Trophoblast cell (in vitro differentiated cells and primary cell): ENCODE results near the gene CPLANE2.
"Not testable (repeated sequence)": the region's sequence is repeated elsewhere in the genome, so short reads cannot be mapped to it uniquely, and the experiment has no call there.

ENCODE experiments used
- DNase-seq, 2 donors: peaks; one replicate each; pipeline ENCODE4 v3.0.0-alpha.2; 2016
- H2AFZ ChIP-seq: 2 replicates; pipeline ENCODE4 v1.6.1; 2013; ENCODE audit warnings: low read length, moderate library complexity, mild to moderate bottlenecking; ENCODE audit not compliant: insufficient read depth, poor library complexity
- H2AK5ac ChIP-seq: 2 replicates; pipeline ENCODE4 v1.6.1; 2013; ENCODE audit warnings: mild to moderate bottlenecking, low read length
- H2BK120ac ChIP-seq: 2 replicates; pipeline ENCODE4 v1.6.1; 2013; ENCODE audit warnings: low read length, mild to moderate bottlenecking, moderate library complexity; ENCODE audit not compliant: insufficient read depth, poor library complexity
- H2BK12ac ChIP-seq: 2 replicates; pipeline ENCODE4 v1.6.1; 2013; ENCODE audit warnings: mild to moderate bottlenecking, low read length, moderate library complexity
- H2BK5ac ChIP-seq: 2 replicates; pipeline ENCODE4 v1.6.1; 2013; ENCODE audit warnings: low read length, low read depth, moderate library complexity, mild to moderate bottlenecking; ENCODE audit not compliant: poor library complexity
- H3K14ac ChIP-seq: 2 replicates; pipeline ENCODE4 v1.6.1; 2013; ENCODE audit warnings: mild to moderate bottlenecking, low read length
- H3K18ac ChIP-seq: 2 replicates; pipeline ENCODE4 v1.6.1; 2013; ENCODE audit warnings: mild to moderate bottlenecking, low read length
- H3K23ac ChIP-seq: 2 replicates; pipeline ENCODE4 v1.6.1; 2013; ENCODE audit warnings: low read length
- H3K27ac ChIP-seq: 2 replicates; pipeline ENCODE4 v1.5.1; 2013; ENCODE audit warnings: low read depth, mild to moderate bottlenecking, inconsistent platforms, low read length, moderate library complexity
- H3K27me3 ChIP-seq: 2 replicates; pipeline ENCODE4 v1.6.1; 2013; ENCODE audit warnings: inconsistent platforms, mild to moderate bottlenecking, low read length, moderate library complexity; ENCODE audit not compliant: insufficient read depth
- H3K36me3 ChIP-seq, 2 experiments: 1 replicate in 1 of 2; 2 replicates in 1 of 2; pipeline ENCODE4 v1.6.1; 2013; ENCODE audit warnings: low read length in 2 of 2, mild to moderate bottlenecking in 2 of 2, moderate library complexity in 1 of 2; ENCODE audit not compliant: insufficient read depth in 2 of 2, control insufficient read depth in 1 of 2
- H3K4ac ChIP-seq: 2 replicates; pipeline ENCODE4 v1.6.1; 2013; ENCODE audit warnings: low read depth, mild to moderate bottlenecking, low read length, moderate library complexity
- H3K4me1 ChIP-seq, 2 experiments: 1 replicate in 1 of 2; 2 replicates in 1 of 2; pipeline ENCODE4 v1.6.1; 2013; ENCODE audit warnings: low read length in 2 of 2, mild to moderate bottlenecking in 2 of 2, moderate library complexity in 1 of 2; ENCODE audit not compliant: insufficient read depth in 2 of 2, control insufficient read depth in 1 of 2
- H3K4me2 ChIP-seq: 2 replicates; pipeline ENCODE4 v1.6.1; 2013; ENCODE audit warnings: inconsistent platforms, mild to moderate bottlenecking, low read length, moderate library complexity
- H3K4me3 ChIP-seq: 2 replicates; pipeline ENCODE4 v1.5.1; 2013; ENCODE audit warnings: mild to moderate bottlenecking, low read depth, low read length, inconsistent platforms
- H3K79me1 ChIP-seq: one replicate; pipeline ENCODE4 v1.6.1; 2013; ENCODE audit warnings: low read length
- H3K79me2 ChIP-seq: 2 replicates; pipeline ENCODE4 v1.6.1; 2013; ENCODE audit warnings: low read length, mild to moderate bottlenecking; ENCODE audit not compliant: control insufficient read depth, insufficient read depth, poor library complexity
- H3K9ac ChIP-seq: 2 replicates; pipeline ENCODE4 v1.6.1; 2013; ENCODE audit warnings: mild to moderate bottlenecking, low read length
- H3K9me3 ChIP-seq: 2 replicates; pipeline ENCODE4 v1.6.1; 2013; ENCODE audit warnings: low read depth, mild to moderate bottlenecking, control low read depth, inconsistent platforms, low read length; ENCODE audit not compliant: insufficient read depth
- H4K12ac ChIP-seq: 2 replicates; pipeline ENCODE4 v1.6.1; 2013; ENCODE audit warnings: low read depth, mild to moderate bottlenecking, low read length, moderate library complexity
- H4K8ac ChIP-seq: 2 replicates; pipeline ENCODE4 v1.6.1; 2013; ENCODE audit warnings: low read depth, mild to moderate bottlenecking, low read length, moderate library complexity
- H4K91ac ChIP-seq: one replicate; pipeline ENCODE4 v1.6.1; 2013; ENCODE audit warnings: low read depth, mild to moderate bottlenecking, low read length, moderate library complexity
- WGBS: extraction: QIAGEN DNeasy Blood & Tissue Kit; methylation state at CpG from one replicate; pipeline ENCODE4 v1.1.7; 2013; ENCODE audit warnings: missing lambda C conversion rate; ENCODE audit not compliant: insufficient read length, insufficient coverage; ENCODE audit errors: extremely low coverage; 5-methylcytosine and 5-hydroxymethylcytosine counted together

The CPLANE2 gene

DNA sequence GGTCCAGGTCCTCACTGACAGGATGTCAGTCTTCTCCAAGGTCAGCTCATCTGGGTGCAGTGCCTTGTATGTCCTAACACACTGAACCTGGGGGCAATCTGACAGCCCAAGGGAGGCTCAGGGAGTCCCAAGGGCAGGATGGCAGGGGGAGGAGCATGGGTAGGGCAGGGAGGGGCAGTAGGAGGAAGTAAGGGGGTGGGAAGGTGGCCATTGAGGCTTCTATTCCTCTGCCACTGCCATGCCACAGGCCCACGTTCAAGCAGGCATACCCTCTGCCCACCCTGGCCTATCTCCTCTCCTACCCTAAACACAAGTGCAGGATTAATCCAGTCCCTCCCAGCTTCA, 37.9 kb downstream of the CPLANE2 start:
- no peak overlapping the region for H2BK120ac ChIP-seq
- H3K4me3 ChIP-seq = no peak overlapping the region
- WGBS = no CpG with 5 or more reads among the region's 1 CpG
- no peak overlapping the region for H3K4ac ChIP-seq
- no peaks in the 10 kb centered on the region for H3K27me3 ChIP-seq
- no peaks in the 10 kb centered on the region for H3K9me3 ChIP-seq
- H3K4me1 ChIP-seq = no peaks in the 10 kb centered on the region
- no peak overlapping the region for H3K4me2 ChIP-seq
- H3K18ac ChIP-seq = no peak overlapping the region
- H3K36me3 ChIP-seq = peaks cover 26 to 34% of the 10 kb centered on the region in 2 experiments
- H4K8ac ChIP-seq = no peak overlapping the region
- DNase-seq = no peak
- no peak overlapping the region for H3K9ac ChIP-seq
- H3K27ac ChIP-seq = no peak overlapping the region
- no peaks in the 10 kb centered on the region for H3K79me2 ChIP-seq
- no peak overlapping the region for H2AFZ ChIP-seq
- H2BK12ac ChIP-seq = no peak overlapping the region
- no peak overlapping the region for H2BK5ac ChIP-seq
- H4K91ac ChIP-seq = no peak overlapping the region
- H4K12ac ChIP-seq = no peak overlapping the region
- H3K23ac ChIP-seq = no peak overlapping the region
- no peak overlapping the region for H3K14ac ChIP-seq
- no peaks in the 10 kb centered on the region for H3K79me1 ChIP-seq
- no peak overlapping the region for H2AK5ac ChIP-seq

DNA sequence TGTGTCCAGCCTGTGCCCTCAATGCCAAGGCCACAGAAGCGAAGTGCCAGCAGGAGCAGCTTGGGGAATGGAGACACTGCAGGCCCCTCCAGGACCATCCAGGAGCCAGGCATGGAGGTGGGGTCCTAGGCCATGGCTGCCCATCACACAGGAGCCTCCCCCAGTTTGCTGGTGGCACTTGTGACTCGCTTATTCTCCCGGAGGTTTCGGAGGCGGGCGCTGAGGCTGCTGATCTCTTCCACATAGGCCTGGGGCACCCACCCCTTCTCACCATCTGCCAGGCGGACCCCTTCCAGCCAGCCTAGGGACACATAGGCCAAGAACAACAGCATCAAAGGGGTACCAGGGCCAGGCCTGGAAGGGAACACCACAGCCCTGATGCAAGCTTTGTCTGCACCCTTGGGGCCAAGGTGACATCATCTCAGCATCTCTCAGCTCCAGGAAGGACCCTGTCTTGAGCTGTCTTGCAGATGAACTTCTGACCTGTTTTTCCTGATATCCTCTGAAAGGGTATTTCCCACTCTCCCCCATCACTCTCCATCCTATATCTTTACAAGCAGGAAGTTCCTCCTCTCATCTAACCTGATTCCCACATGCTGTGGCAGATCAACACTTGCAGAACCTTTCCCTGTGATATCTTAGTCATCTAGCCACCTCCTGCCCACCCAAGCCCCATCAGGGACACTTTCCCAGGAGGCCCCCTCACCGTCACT, 38.4 kb downstream of the CPLANE2 start:
- H3K4ac ChIP-seq = no peak overlapping the region
- H3K36me3 ChIP-seq = peaks cover 26 to 32% of the 10 kb centered on the region in 2 experiments
- H2BK5ac ChIP-seq = no peak overlapping the region
- H3K23ac ChIP-seq = no peak overlapping the region
- no peak overlapping the region for H2BK120ac ChIP-seq
- no peaks in the 10 kb centered on the region for H3K79me1 ChIP-seq
- no peak overlapping the region for H3K4me2 ChIP-seq
- H2AFZ ChIP-seq = no peak overlapping the region
- no peak overlapping the region for H3K27ac ChIP-seq
- no peak overlapping the region for H3K18ac ChIP-seq
- H4K8ac ChIP-seq = no peak overlapping the region
- H3K4me3 ChIP-seq = no peak overlapping the region
- no peak overlapping the region for H4K12ac ChIP-seq
- DNase-seq = no peak
- WGBS = no CpG with 5 or more reads among the region's 8 CpGs
- no peaks in the 10 kb centered on the region for H3K79me2 ChIP-seq
- H3K14ac ChIP-seq = no peak overlapping the region
- H3K4me1 ChIP-seq = no peaks in the 10 kb centered on the region
- H3K27me3 ChIP-seq = no peaks in the 10 kb centered on the region
- H4K91ac ChIP-seq = no peak overlapping the region
- no peak overlapping the region for H2AK5ac ChIP-seq
- no peak overlapping the region for H2BK12ac ChIP-seq
- H3K9me3 ChIP-seq = no peaks in the 10 kb centered on the region
- no peak overlapping the region for H3K9ac ChIP-seq

DNA sequence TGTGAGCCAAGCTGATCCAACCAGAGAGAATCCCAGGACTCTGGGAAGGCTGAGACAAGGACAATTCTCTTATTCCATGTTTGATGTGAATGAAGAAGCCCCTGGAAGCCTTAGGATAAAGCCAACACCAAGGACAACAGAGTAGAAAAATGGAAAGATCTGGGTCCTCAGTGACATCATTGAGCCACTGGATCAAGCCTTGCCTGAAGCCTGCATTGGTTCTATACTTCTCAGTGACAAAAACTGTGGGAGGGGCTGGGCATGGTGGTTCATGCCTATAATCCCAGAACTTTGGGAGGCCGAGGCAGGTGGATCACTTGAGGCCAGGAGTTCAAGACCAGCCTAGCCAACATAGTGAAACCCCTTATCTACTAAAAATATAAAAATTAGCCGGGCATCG, 40.1 kb downstream of the CPLANE2 start:
- no peak overlapping the region for H2AK5ac ChIP-seq
- H3K18ac ChIP-seq = no peak overlapping the region
- no peaks in the 10 kb centered on the region for H3K4me1 ChIP-seq
- H3K9me3 ChIP-seq = no peaks in the 10 kb centered on the region
- H2BK120ac ChIP-seq = no peak overlapping the region
- H3K4me2 ChIP-seq = no peak overlapping the region
- no peak overlapping the region for H3K4ac ChIP-seq
- H3K79me2 ChIP-seq = no peaks in the 10 kb centered on the region
- no peak overlapping the region for H3K23ac ChIP-seq
- no peak overlapping the region for H2BK5ac ChIP-seq
- H3K9ac ChIP-seq = no peak overlapping the region
- no CpG with 5 or more reads among the region's 3 CpGs for WGBS
- no peak overlapping the region for H3K14ac ChIP-seq
- H3K4me3 ChIP-seq = no peak overlapping the region
- H3K36me3 ChIP-seq = peaks cover 18 to 20% of the 10 kb centered on the region in 2 experiments
- H2BK12ac ChIP-seq = no peak overlapping the region
- H3K27me3 ChIP-seq = no peaks in the 10 kb centered on the region
- no peak overlapping the region for H3K27ac ChIP-seq
- no peak for DNase-seq
- H4K8ac ChIP-seq = no peak overlapping the region
- H4K12ac ChIP-seq = no peak overlapping the region
- H2AFZ ChIP-seq = no peak overlapping the region
- no peak overlapping the region for H4K91ac ChIP-seq
- no peaks in the 10 kb centered on the region for H3K79me1 ChIP-seq

DNA sequence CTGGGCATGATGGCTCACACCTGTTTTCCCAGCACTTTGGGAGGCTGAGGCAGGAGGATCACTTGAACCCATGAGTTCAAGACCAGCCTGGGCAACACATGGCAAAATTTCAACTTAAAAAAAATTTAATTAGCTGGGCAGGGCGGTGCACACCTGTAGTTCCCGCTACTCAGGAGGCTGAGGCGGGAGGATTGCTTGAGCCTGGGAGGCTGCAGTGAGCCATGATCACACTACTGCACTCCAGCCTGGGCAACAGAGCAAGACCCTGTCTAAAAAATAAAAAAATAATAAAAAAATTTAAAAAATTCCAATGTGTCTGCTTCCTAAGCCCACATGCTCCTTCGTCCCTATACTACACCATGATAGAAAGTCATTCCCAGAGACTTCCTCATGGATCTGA, 40.8 kb downstream of the CPLANE2 start:
- H3K36me3 ChIP-seq = peaks cover 14% of the 10 kb centered on the region in 2 experiments
- not testable (repeated sequence) for H3K4ac ChIP-seq, H2AFZ ChIP-seq, H2AK5ac ChIP-seq, H3K4me3 ChIP-seq, H4K8ac ChIP-seq, H2BK120ac ChIP-seq, H3K14ac ChIP-seq, H3K9ac ChIP-seq, H4K12ac ChIP-seq, H3K4me1 ChIP-seq, H3K23ac ChIP-seq, H2BK12ac ChIP-seq, H4K91ac ChIP-seq, H3K27ac ChIP-seq, H3K9me3 ChIP-seq, H3K79me1 ChIP-seq, H3K4me2 ChIP-seq, DNase-seq, H2BK5ac ChIP-seq, H3K18ac ChIP-seq, H3K27me3 ChIP-seq, H3K79me2 ChIP-seq
- no CpG with 5 or more reads among the region's 4 CpGs for WGBS
